GM21360 (cell line): ENCODE data around the gene MADCAM1.

Experiments
- ATAC-seq: cut with Tn5 transposase; IDR thresholded peaks from one replicate; pipeline ENCODE4 v1.9.1; 2021; ENCODE audit warnings: mild to moderate bottlenecking, moderate library complexity; ENCODE audit not compliant: unreplicated experiment

The MADCAM1 gene

GRCh38 chr19:531009-531752 is 34.9 kb downstream of the MADCAM1 start:
- ATAC-seq = peak; percentile 52

GRCh38 chr19:531753-532560 is 35.7 kb downstream of the MADCAM1 start, which contains the start of gene CDC34:
Gene CDC34 (plus strand): TSS chr19:531760. CDS start chr19:531932, 172 bp downstream.
- ATAC-seq = peak; percentile 50

- no peak for ATAC-seq
Observed at GRCh38 chr19:532561-533363, 36.5 kb downstream of the MADCAM1 start.

GRCh38 chr19:533364-534058 is 37.2 kb downstream of the MADCAM1 start:
- no peak for ATAC-seq

- no peak for ATAC-seq
Observed at GRCh38 chr19:534088-534487, 37.8 kb downstream of the MADCAM1 start.

- ATAC-seq = no peak
Observed at GRCh38 chr19:535017-535835, 38.9 kb downstream of the MADCAM1 start.

- no peak for ATAC-seq
Observed at GRCh38 chr19:536031-536880, 40.0 kb downstream of the MADCAM1 start.

GRCh38 chr19:536881-537404 is 40.7 kb downstream of the MADCAM1 start:
- no peak for ATAC-seq

- no peak for ATAC-seq
Observed at GRCh38 chr19:538641-539428, 42.5 kb downstream of the MADCAM1 start.

- ATAC-seq = no peak
Observed at GRCh38 chr19:539429-540030, 43.2 kb downstream of the MADCAM1 start.

GRCh38 chr19:540867-541637 is 44.8 kb downstream of the MADCAM1 start:
- no peak for ATAC-seq

- ATAC-seq = no peak
Observed at GRCh38 chr19:541699-542098, 45.4 kb downstream of the MADCAM1 start.

- ATAC-seq = no peak
Observed at GRCh38 chr19:542173-542866, 46.0 kb downstream of the MADCAM1 start.

GRCh38 chr19:543910-544608 is 47.8 kb downstream of the MADCAM1 start, which contains the start of gene GZMM:
Gene GZMM (plus strand): TSS chr19:544053. CDS start chr19:544072, 19 bp downstream.
- ATAC-seq = no peak

- ATAC-seq = no peak
Observed at GRCh38 chr19:547117-547516, 50.8 kb downstream of the MADCAM1 start.
